GM04504 (cell line): ENCODE results near the gene STYXL1.
A peak's percentile ranks its signal among the peaks of the same experiment; 100 is the strongest.
"Not testable (repeated sequence)": the region's sequence is repeated elsewhere in the genome, so short reads cannot be mapped to it uniquely, and the experiment has no call there.

ENCODE experiments used
- DNase-seq: peaks from one replicate; pipeline ENCODE4 v3.0.0-alpha.2; 2012; ENCODE audit warnings: low read depth

STYXL1 gene

GRCh38 chr7:76029682-76030081 lies 18.1 kb downstream of the STYXL1 start:
- DNase-seq = not testable (repeated sequence)

GRCh38 chr7:76023002-76023401 lies 24.8 kb downstream of the STYXL1 start:
- DNase-seq = no peak

- DNase-seq = no peak
These were observed 25.6 kb downstream of the STYXL1 start for GRCh38 chr7:76022026-76022780.

- DNase-seq = peak; percentile 19
These were observed 27.6 kb downstream of the STYXL1 start for GRCh38 chr7:76020031-76020714.

- not testable (repeated sequence) for DNase-seq
These were observed 29.3 kb downstream of the STYXL1 start for GRCh38 chr7:76018520-76018919.

GRCh38 chr7:76016191-76016947 lies 31.4 kb downstream of the STYXL1 start:
- DNase-seq = no peak

GRCh38 chr7:76011442-76011861 lies 36.3 kb downstream of the STYXL1 start:
- DNase-seq = peak; percentile 53

GRCh38 chr7:76009672-76010600 lies 37.9 kb downstream of the STYXL1 start:
- DNase-seq = no peak

GRCh38 chr7:76008156-76008687 lies 39.6 kb downstream of the STYXL1 start:
- no peak for DNase-seq

- DNase-seq = not testable (repeated sequence)
These were observed 42.8 kb downstream of the STYXL1 start for GRCh38 chr7:76005004-76005403.

- DNase-seq = no peak
These were observed 44.4 kb downstream of the STYXL1 start for GRCh38 chr7:76003351-76003750.

- DNase-seq = no peak
These were observed 45.0 kb downstream of the STYXL1 start for GRCh38 chr7:76002822-76003221.

- no peak for DNase-seq
These were observed 45.7 kb downstream of the STYXL1 start for GRCh38 chr7:76002139-76002538.

- DNase-seq = no peak
These were observed 47.2 kb downstream of the STYXL1 start for GRCh38 chr7:76000566-76000965.

GRCh38 chr7:75998038-75998437 lies 49.8 kb downstream of the STYXL1 start:
- DNase-seq = no peak

GRCh38 chr7:75996476-75996875 lies 51.3 kb downstream of the STYXL1 start:
- DNase-seq = no peak

GRCh38 chr7:75995996-75996395 lies 51.8 kb downstream of the STYXL1 start:
- DNase-seq = no peak

GRCh38 chr7:75995052-75995471 lies 52.7 kb downstream of the STYXL1 start:
- no peak for DNase-seq

- peak; percentile 85 for DNase-seq
These were observed 53.3 kb downstream of the STYXL1 start, which contains the start of gene TMEM120A for GRCh38 chr7:75994388-75995051. Gene TMEM120A (minus strand): TSS chr7:75994595. CDS start chr7:75994570, 25 bp downstream.

GRCh38 chr7:75993689-75994387 lies 54.0 kb downstream of the STYXL1 start:
- DNase-seq = peak; percentile 42
